B cell (primary cell): ENCODE data around the gene GPR142. TPM values are rescaled to one million over a fixed set of nuclear protein-coding genes. Genes with fewer than 3 reads are reported as not detected.

Experiments used
- ATAC-seq: fragments of 200-7000 bp; cut with Tn5 transposase; one replicate; pipeline ENCODE4 v1.10.0; 2021; ENCODE audit warnings: low read depth, mild to moderate bottlenecking, moderate number of reproducible peaks, moderate library complexity
- CTCF ChIA-PET: fragments of 350-600 bp; sonication (Branson Sonifier 250); formaldehyde crosslinking; loops from one replicate; lab custom pipeline; 2021; ENCODE audit warnings: antibody characterized with exemption, inconsistent platforms; lab: Charles Lee
- POLR2A ChIA-PET: fragments of 350-600 bp; sonication (Branson Sonifier 250); formaldehyde crosslinking; loops from one replicate; lab custom pipeline; 2021; ENCODE audit warnings: antibody characterized with exemption; lab: Charles Lee
- DNase-seq: peaks from one replicate; pipeline ENCODE4 v3.0.0; 2013
- H2AFZ ChIP-seq: 2 replicates; pipeline ENCODE4 v1.6.1; 2012; ENCODE audit warnings: mild to moderate bottlenecking, low read depth, low read length; ENCODE audit not compliant: insufficient read depth, poor library complexity, severe bottlenecking
- H3K27ac ChIP-seq, 2 donors: 1 replicate in 1 of 2; 2 replicates in 1 of 2; pipeline ENCODE4 v1.5.1; 2012 to 2013; ENCODE audit warnings: low read length in 2 of 2, mild to moderate bottlenecking in 2 of 2, moderate library complexity in 1 of 2
- H3K27me3 ChIP-seq, 4 experiments: fragments of 200-600 bp in 1 of 4; sonication (generic) in 1 of 4; replicated peaks in 1 of 4; 1 replicate in 2 of 4; 2 replicates in 2 of 4; pipeline versions ENCODE4 v1.6.1 to v1.7.0; 2013 to 2016; ENCODE audit warnings: low read length in 3 of 4, mild to moderate bottlenecking in 2 of 4, mixed read lengths in 1 of 4, moderate library complexity in 1 of 4; ENCODE audit not compliant: insufficient read depth in 4 of 4, control insufficient read depth in 3 of 4; ENCODE audit errors: control extremely low read depth in 1 of 4
- H3K36me3 ChIP-seq, 2 experiments: replicated peaks in 1 of 2; 1 replicate in 1 of 2; 2 replicates in 1 of 2; pipeline versions ENCODE4 v1.6.1 to v1.7.1; 2013; ENCODE audit warnings: low read length in 1 of 2; ENCODE audit not compliant: insufficient read depth in 2 of 2, control insufficient read depth in 1 of 2; ENCODE audit errors: control extremely low read depth in 1 of 2, extremely low read depth in 1 of 2
- H3K4me1 ChIP-seq, 2 donors: fragments of 200-600 bp in 1 of 2; sonication (generic) in 1 of 2; 1 replicate in 1 of 2; 2 replicates in 1 of 2; pipeline versions ENCODE4 v1.5.1 to v1.6.1; 2013 to 2017; ENCODE audit warnings: low read length in 2 of 2; ENCODE audit not compliant: control insufficient read depth in 2 of 2, insufficient read depth in 2 of 2
- H3K4me2 ChIP-seq: replicated peaks from 2 replicates; pipeline ENCODE3; 2012; ENCODE audit warnings: mild to moderate bottlenecking, low read depth, low read length; ENCODE audit not compliant: poor library complexity, severe bottlenecking
- H3K4me3 ChIP-seq, 5 experiments: fragments of 200-600 bp in 1 of 5; sonication (generic) in 1 of 5; 1 replicate in 3 of 5; 2 replicates in 2 of 5; pipeline versions ENCODE4 v1.5.1 to v1.7.0; 2011 to 2016; ENCODE audit warnings: low read length in 4 of 5, mild to moderate bottlenecking in 4 of 5, low read depth in 2 of 5, control low read depth in 1 of 5, moderate library complexity in 1 of 5; ENCODE audit not compliant: insufficient read depth in 1 of 5; ENCODE audit errors: control extremely low read depth in 1 of 5, extremely low read depth in 1 of 5
- H3K79me2 ChIP-seq: fragments of 200-600 bp; sonication (generic); one replicate; pipeline ENCODE4 v1.6.0; 2016; ENCODE audit warnings: low read length; ENCODE audit not compliant: control insufficient read depth, insufficient read depth
- H3K9ac ChIP-seq: fragments of 200-600 bp; sonication (generic); 2 replicates; pipeline ENCODE4 v1.6.1; 2017; ENCODE audit warnings: mild to moderate bottlenecking, low read length, moderate library complexity
- H3K9me3 ChIP-seq, 3 donors: one replicate each; pipeline versions ENCODE4 v1.6.1 to v1.7.1; 2013; ENCODE audit warnings: low read length in 2 of 3; ENCODE audit not compliant: control insufficient read depth in 2 of 3, insufficient read depth in 1 of 3; ENCODE audit errors: control extremely low read depth in 1 of 3
- H4K20me1 ChIP-seq: 2 replicates; pipeline ENCODE4 v1.6.0; 2012; ENCODE audit warnings: mild to moderate bottlenecking, low read length; ENCODE audit not compliant: insufficient read depth, control insufficient read depth, poor library complexity, severe bottlenecking
- H3K27ac Mint-ChIP-seq: one replicate; pipeline ENCODE4 v1.8.0; 2021; ENCODE audit warnings: mixed read lengths
- H3K27me3 Mint-ChIP-seq: one replicate; pipeline ENCODE4 v1.8.0; 2021; ENCODE audit warnings: mixed read lengths
- H3K4me1 Mint-ChIP-seq: one replicate; pipeline ENCODE4 v1.8.0; 2021; ENCODE audit warnings: mixed read lengths
- H3K4me3 Mint-ChIP-seq: one replicate; pipeline ENCODE4 v1.8.0; 2021; ENCODE audit warnings: mixed read lengths
- H3K9me3 Mint-ChIP-seq: one replicate; pipeline ENCODE4 v1.8.0; 2022; ENCODE audit warnings: mixed read lengths; ENCODE audit not compliant: insufficient read depth
- CTCF ChIP-seq: fragments of 200-600 bp; IDR thresholded peaks from one replicate; pipeline ENCODE4 v1.8.0; 2022; ENCODE audit warnings: antibody characterized with exemption, mild to moderate bottlenecking
- EZH2 ChIP-seq: IDR thresholded peaks from 2 replicates; pipeline ENCODE4 v1.6.1; 2012; ENCODE audit warnings: borderline replicate concordance, low read depth, mild to moderate bottlenecking, moderate library complexity, low read length; ENCODE audit not compliant: insufficient read depth, poor library complexity, severe bottlenecking
- WGBS: methylation state at CpG from one replicate; pipeline ENCODE4 v1.1.5; 2013; ENCODE audit warnings: missing lambda C conversion rate; ENCODE audit not compliant: insufficient coverage; 5-methylcytosine and 5-hydroxymethylcytosine counted together
- intact Hi-C: fragments of 100-400 bp; cut with micrococcal nuclease; formaldehyde crosslinking; loops from one replicate; pipeline ENCODE4 v1.10.0; 2022
- polyA plus RNA-seq: library from polyadenylated mRNA; depleted of rRNA; stranded (reverse); fragments of >200 nt; gene quantifications from 2 replicates; pipeline ENCODE4 v1.2.3, GENCODE V29; 2012
- total RNA-seq, 2 donors: library from RNA; stranded (reverse); fragments of 120-200 nt in 1 of 2; gene quantifications; 1 replicate in 1 of 2; 2 replicates in 1 of 2; pipeline versions ENCODE4 v1.2.3 to v1.2.4, GENCODE V29; 2013 to 2022

GPR142 gene
- total and polyA plus RNA-seq, 2 donors (not counting 1 experiment from before 2014, with no cell fraction given): not detected

GRCh38 chr17:74369665-74370490 is 2.6 kb downstream of the GPR142 start:
- Histone ChIP-seq H3K79me2 (no peaks in the 10 kb centered on the region), H3K9ac (no peak overlapping the region), H3K9me3 (no peaks in the 10 kb centered on the region), H2AFZ (peak overlapping the region; percentile 34), H3K27ac (no peak overlapping the region), H4K20me1 (no peaks in the 10 kb centered on the region), H3K27me3 (peaks cover 0 to 29% (median 6%) of the 10 kb centered on the region in 4 experiments), H3K4me2 (peak overlapping the region; percentile 53), H3K4me1 (peaks cover 12 to 16% of the 10 kb centered on the region in 2 donors), H3K4me3 (no peak overlapping the region), H3K36me3 (no peaks in the 10 kb centered on the region)
- ChIA-PET CTCF (interaction anchor here (0.6 to 6.7 kb wide), 14 partner anchors 10 to 366 kb away, joined by 3 to 65 read pairs (median 4); partner anchors contain the start of gene CD300LB), POLR2A (no interaction called here)
- DNase-seq: no peak
- intact Hi-C loops: loop anchor here (5.0 kb wide), 1 partner anchor 232 kb away; no protein-coding TSS in a partner anchor
- Mint-ChIP-seq H3K27me3 (peaks cover 15% of the 10 kb centered on the region), H3K9me3 (no peaks in the 10 kb centered on the region), H3K27ac (no peak overlapping the region), H3K4me3 (no peak overlapping the region), H3K4me1 (peaks cover 12% of the 10 kb centered on the region)
- no peak for TF ChIP-seq EZH2
- TF ChIP-seq CTCF: no peak
- ATAC-seq: no peak
- 89% methylated on average over 15 of the region's 17 CpGs for WGBS

GRCh38 chr17:74371653-74372147 is 4.4 kb downstream of the GPR142 start:
- H3K27ac Mint-ChIP-seq: no peak overlapping the region
- DNase-seq: no peak
- peaks cover 12 to 16% of the 10 kb centered on the region in 2 donors for H3K4me1 ChIP-seq
- no peaks in the 10 kb centered on the region for H3K36me3 ChIP-seq
- peaks cover 12% of the 10 kb centered on the region for H3K4me1 Mint-ChIP-seq
- no peak overlapping the region for H3K9ac ChIP-seq
- H3K27me3 ChIP-seq: peaks cover 0 to 29% (median 6%) of the 10 kb centered on the region in 4 experiments
- H2AFZ ChIP-seq: no peak overlapping the region
- 93% methylated on average over 26 of the region's 26 CpGs for WGBS
- no peaks in the 10 kb centered on the region for H4K20me1 ChIP-seq
- intact Hi-C loops: no loop called here
- no peaks in the 10 kb centered on the region for H3K79me2 ChIP-seq
- no peaks in the 10 kb centered on the region for H3K9me3 Mint-ChIP-seq
- ChIA-PET POLR2A (no interaction called here), CTCF (interaction anchor here (2.2 to 6.7 kb wide), 3 partner anchors 9 to 92 kb away, joined by 6 to 65 read pairs (median 41); no protein-coding TSS in a partner anchor)
- TF ChIP-seq EZH2 (no peak), CTCF (no peak)
- no peak overlapping the region for H3K27ac ChIP-seq
- ATAC-seq: no peak
- H3K27me3 Mint-ChIP-seq: peaks cover 14% of the 10 kb centered on the region
- no peak overlapping the region for H3K4me3 ChIP-seq
- no peak overlapping the region for H3K4me2 ChIP-seq
- H3K9me3 ChIP-seq: no peaks in the 10 kb centered on the region
- no peak overlapping the region for H3K4me3 Mint-ChIP-seq
